GM12891 (cell line): Measurements from ENCODE around the gene DAZAP1.

Source experiments
- DNase-seq: peaks from one replicate; pipeline ENCODE4 v3.0.0; 2011; ENCODE audit warnings: low spot score; ENCODE audit not compliant: insufficient read length
- FAIRE-seq: peaks from 2 replicates; lab custom pipeline; 2011; peaks lifted over from hg19 to GRCh38; lab: Jason Lieb, UNC
- PAX5 ChIP-seq: IDR thresholded peaks from 2 replicates; pipeline ENCODE4 v1.6.1; 2011; ENCODE audit warnings: low read length, moderate library complexity, mild to moderate bottlenecking; ENCODE audit not compliant: insufficient read depth, severe bottlenecking
- POLR2A ChIP-seq: IDR thresholded peaks from 2 replicates; pipeline ENCODE4 v1.6.1; 2011; ENCODE audit warnings: low read depth, low read length, control low read depth
- POLR2AphosphoS5 ChIP-seq: IDR thresholded peaks from 2 replicates; pipeline ENCODE4 v1.6.1; 2011; ENCODE audit warnings: low read depth, low read length, control low read depth
- POU2F2 ChIP-seq: IDR thresholded peaks from 2 replicates; pipeline ENCODE4 v1.6.1; 2011; ENCODE audit warnings: low read depth, mild to moderate bottlenecking, control low read depth, low read length, moderate library complexity
- SPI1 ChIP-seq: IDR thresholded peaks from 2 replicates; pipeline ENCODE4 v1.6.1; 2011; ENCODE audit warnings: low read depth, low read length, control low read depth
- TAF1 ChIP-seq: IDR thresholded peaks from 2 replicates; pipeline ENCODE4 v1.6.1; 2011; ENCODE audit warnings: low read depth, low read length, control low read depth

The DAZAP1 gene

DNA sequence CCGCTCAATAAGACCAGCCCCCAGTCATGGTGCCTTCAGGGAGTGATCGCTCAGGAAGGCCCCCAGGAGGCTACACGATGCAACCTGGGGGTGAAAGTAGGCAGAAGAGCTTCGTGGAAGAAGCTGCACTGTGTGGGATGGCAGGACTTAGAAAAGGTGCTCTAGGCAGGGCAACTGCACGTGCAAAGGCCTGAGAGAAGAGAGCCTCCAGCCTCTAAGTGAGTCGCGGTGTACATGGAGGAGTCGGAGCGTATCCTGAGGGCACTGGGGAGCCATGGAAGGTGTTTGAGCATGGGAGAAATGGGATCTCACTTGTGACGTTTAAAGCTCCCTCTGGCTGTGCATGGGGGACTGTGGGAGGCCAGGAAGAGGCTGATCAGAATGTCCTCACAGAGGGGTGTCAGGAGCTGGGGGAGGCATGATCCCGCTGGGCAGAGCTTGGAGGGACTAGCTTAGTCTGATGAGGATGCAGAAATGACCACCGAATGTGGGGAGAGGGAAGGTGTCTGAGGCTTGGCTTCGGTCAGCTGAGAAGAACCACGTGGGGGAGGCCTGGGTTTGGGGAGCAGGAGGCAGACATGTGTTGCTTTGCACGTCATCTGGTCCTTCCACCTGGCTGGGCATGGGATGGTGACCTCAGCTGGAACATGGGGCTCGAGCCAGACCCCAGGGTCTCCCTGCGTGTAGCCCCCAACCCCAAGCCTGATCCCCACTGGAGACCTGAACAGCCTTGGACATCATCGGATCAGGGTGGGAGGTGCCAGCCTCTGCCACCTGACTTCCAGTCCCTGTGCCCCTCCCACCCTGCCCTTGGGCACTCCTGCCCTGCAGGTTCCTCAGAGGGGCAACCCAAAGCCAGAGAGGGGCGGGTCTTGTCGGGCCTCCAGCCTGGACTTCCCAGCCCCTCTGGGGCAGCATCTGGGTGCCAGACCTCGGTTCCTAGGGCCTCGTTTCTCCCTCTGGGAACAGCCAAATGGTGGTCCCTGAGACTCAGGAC lies 43.6 kb downstream of the DAZAP1 start:
- FAIRE-seq (no peak), DNase-seq (no peak)
- no peak for TF ChIP-seq TAF1
- TF ChIP-seq POLR2AphosphoS5, result no peak
- no peak for TF ChIP-seq SPI1
- no peak for TF ChIP-seq POLR2A
- no peak for TF ChIP-seq POU2F2
- no peak for TF ChIP-seq PAX5

DNA sequence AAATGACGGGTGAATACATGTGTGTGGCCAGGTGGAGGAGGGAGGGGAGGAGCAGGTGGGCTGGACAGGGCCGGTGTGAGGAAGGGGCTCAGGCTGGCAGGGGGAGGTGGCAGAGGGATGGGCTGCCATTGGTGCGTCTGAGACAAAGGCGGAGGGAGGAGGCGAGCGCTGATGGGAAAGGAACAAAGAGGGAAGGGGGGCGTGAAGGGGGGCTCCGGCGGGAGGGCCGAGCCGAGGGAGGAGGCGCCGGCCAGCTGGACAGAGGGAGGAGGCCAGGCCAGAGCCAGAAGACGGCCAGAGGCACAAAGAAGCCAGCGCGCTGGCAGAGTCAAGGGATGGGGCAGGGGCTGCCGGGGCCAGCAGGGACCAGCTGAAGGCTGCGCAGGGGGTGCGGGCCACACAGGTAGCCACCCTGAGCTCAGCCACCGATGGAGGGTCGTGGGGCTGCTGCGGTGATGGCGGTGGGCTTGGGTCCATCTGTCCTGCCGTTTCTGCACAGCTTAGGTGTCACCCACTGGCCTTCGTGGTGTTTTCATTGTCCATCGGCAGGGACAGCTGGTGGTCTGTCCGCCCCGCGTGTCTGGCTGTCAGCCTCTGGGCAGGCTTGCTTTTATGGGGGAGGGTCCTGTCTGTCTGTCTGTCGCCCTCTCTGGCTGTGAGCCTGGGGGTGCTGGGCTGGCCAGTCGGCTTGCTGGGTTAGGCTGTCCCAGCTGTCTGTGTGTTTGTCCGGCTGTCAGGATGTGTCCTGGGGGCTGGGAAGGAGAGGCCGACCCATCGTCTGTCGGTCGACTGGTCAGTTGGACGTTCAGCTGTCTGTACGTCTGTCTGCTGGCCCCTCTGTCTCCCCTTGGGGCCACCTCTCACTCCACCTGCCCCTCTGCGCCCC lies 44.8 kb downstream of the DAZAP1 start:
- TF ChIP-seq POLR2A, result no peak; the same call in 1 of the 2 replicates
- TF ChIP-seq SPI1, result no peak
- no peak for TF ChIP-seq TAF1
- TF ChIP-seq PAX5, result no peak
- no peak for TF ChIP-seq POU2F2
- no peak for TF ChIP-seq POLR2AphosphoS5
- DNase-seq (no peak), FAIRE-seq (no peak)

DNA sequence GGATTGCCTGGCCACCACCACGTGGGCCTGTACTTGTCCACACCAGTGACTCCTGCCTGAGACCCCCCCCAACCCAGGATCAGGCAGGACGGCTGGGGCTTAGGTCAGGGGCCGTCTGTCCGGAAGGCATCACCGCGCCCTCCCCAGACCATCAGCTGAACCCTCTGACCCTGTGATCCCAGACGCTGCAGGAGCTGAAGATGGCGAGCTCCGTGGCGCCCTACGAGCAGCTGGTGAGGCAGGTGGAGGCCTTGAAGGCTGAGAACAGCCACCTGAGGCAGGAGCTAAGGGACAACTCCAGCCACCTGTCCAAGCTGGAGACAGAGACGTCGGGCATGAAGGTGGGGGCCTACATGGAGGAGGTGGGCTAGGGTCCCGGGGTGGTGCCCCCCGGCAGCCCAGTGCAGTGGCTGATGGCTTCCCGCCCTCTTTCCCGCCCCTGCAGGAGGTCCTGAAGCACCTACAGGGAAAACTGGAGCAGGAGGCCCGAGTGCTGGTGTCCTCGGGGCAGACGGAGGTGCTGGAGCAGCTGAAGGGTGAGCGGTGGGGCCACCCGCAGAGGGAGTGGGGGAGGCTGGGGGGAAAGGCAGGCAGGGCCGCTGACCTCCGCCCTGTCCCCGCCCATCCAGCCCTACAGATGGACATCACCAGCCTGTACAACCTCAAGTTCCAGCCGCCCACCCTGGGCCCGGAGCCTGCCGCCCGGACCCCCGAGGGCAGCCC lies 45.6 kb downstream of the DAZAP1 start:
- DNase-seq (no peak), FAIRE-seq (no peak)
- TF ChIP-seq TAF1 (no peak), PAX5 (no peak), SPI1 (no peak), POLR2AphosphoS5 (no peak), POU2F2 (no peak), POLR2A (no peak)

DNA sequence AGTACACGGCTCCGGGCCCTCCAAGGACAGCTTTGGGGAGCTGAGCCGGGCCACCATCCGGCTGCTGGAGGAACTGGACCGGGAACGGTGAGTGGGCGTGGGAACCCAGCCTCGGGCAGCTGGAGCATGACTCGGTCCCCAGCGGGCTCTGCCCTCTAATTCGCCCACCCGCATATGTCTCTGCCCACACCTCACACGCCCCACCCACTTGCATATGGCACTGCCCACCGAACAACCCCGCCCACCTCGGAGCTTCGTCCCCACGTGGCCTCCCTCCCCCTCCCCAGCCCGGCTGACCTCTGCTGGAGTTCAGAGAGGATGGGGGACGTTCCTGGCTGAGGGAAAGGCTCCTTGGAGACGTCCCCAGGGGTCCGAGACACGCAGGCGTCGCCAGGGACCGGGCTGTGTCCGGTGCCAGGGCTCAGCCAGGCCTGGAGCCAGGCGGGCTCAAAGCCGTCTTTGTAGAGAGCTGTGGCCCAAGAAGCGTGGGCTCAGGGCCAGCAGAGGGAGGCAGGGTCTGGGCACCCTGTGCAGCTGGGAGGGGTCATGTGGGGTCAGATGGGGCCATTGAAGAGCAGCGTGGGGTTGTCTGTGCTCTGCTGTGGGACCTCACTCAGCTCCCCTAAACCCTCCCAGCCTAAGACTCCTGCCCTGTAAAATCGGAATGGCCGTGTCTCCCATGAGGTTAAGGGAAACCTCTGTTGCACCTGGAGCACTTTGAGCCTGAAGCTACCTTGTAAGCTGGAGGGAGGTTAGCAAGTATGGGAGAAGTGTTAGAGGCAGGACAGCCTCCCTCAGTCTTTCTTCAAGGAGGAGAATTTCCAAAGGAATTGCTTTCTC lies 46.4 kb downstream of the DAZAP1 start:
- TF ChIP-seq SPI1, result no peak
- no peak for TF ChIP-seq POU2F2
- no peak for TF ChIP-seq POLR2AphosphoS5
- no peak for TF ChIP-seq PAX5
- TF ChIP-seq TAF1, result no peak
- TF ChIP-seq POLR2A, result no peak
- peak; percentile 50 for FAIRE-seq
- no peak for DNase-seq

DNA sequence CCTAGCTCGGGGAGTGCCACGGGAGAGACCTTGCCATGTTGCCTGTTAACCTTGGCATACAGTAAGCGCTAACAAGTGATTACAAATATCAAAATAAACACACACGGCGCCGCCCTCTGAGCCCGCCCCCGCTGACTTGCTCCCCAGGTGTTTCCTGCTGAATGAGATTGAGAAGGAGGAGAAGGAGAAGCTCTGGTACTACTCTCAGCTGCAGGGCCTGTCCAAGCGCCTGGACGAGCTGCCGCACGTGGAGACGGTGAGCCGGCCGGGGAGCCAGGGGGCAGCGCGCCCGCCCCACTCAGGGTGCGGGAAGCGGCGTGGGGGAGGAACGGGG lies 47.6 kb downstream of the DAZAP1 start:
- DNase-seq, result no peak
- no peak for TF ChIP-seq SPI1
- no peak for TF ChIP-seq POU2F2
- TF ChIP-seq TAF1, result no peak
- TF ChIP-seq POLR2A, result no peak
- no peak for TF ChIP-seq POLR2AphosphoS5
- TF ChIP-seq PAX5, result no peak
- no peak for FAIRE-seq

DNA sequence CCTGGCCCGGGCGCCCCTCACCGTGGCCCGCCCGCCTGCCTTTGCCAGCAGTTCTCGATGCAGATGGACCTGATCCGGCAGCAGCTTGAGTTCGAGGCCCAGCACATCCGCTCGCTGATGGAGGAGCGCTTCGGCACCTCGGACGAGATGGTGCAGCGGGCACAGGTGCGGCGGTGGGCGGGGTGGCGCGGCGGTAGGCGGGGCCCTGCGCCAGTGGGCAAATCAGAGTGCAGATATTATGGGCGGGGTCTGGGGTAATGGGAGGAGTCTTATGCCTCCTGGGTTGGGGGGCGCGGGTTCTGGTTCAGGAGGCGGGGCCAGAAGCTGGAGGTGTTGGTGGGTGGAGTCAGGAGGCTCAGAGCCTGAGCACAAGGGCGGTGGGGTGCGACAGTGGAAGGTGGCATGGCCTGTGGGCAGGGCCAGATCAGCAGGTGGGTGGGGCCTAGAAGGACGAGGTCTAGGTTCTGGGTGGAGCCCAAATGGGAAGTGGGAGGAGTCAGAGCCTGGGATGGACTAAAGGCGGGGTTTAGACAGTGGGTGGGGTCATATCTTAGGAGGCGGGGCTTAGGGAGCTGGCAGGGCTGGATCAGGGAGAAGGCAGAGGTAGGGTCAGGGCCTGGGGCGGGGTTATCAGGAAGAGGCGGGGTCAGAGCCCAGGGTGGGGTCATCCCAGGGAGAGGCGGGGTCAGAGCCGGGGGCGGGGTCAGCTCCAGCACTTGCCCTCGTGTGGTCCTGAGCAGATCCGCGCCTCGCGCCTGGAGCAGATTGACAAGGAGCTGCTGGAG lies 48.1 kb downstream of the DAZAP1 start:
- FAIRE-seq (peak; percentile 45), DNase-seq (no peak)
- TF ChIP-seq POU2F2, result no peak
- peak; percentile 49 for TF ChIP-seq SPI1
- TF ChIP-seq POLR2A, result no peak

DNA sequence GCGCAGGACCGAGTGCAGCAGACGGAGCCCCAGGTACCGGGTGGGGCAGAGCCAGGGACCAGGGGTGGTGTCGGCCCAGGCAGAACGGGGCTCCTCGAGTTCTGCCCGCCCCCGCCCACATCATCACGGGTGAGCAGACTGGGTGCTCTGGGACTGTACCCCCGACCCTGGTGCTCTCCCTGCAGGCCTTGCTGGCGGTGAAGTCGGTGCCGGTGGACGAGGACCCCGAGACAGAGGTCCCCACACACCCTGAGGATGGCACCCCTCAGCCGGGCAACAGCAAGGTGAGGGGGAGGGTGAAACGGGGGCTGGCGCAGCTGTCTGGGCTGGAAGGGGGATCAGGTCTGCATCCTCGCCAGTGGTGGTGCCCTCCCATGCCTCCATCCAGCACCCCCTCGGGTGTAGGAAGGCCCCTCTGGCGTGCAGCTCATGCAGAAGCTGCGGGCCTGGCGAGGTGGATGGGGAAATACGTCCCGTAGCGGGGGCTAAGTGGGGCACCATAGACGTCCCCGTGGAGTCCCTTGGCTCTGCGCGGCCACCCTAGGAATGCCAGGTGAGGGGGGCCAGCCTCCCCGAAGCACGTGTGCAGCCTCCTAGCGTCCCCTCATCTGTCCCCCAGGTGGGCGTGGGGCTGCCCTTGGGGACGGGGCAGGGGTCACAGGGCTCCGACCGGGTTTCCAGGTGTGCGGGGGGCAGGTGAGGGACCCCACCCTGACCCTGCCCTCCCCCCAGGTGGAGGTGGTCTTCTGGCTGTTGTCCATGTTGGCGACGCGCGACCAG lies 48.9 kb downstream of the DAZAP1 start:
- TF ChIP-seq PAX5, result no peak
- TF ChIP-seq POU2F2, result no peak
- TF ChIP-seq TAF1, result no peak
- no peak for TF ChIP-seq POLR2AphosphoS5
- TF ChIP-seq POLR2A, result no peak
- no peak for TF ChIP-seq SPI1
- FAIRE-seq (no peak), DNase-seq (no peak)
